ENCODE data around the gene HIP1R.

- TF ChIP-seq CTCF (IDR thresholded peaks at IDR 0.05; ENCODE audit: low read depth, low read length, poor library complexity, severe bottlenecking) = no peak
- no peak for TF ChIP-seq EZH2phosphoT487 (IDR thresholded peaks at IDR 0.05; ENCODE audit: borderline replicate concordance, low read length)
These were observed 58.2 kb downstream of the HIP1R start for GRCh38 chr12:122893208-122894153.

All from DOHH2 (cell line).